Esophagus squamous epithelium (tissue), 5 donors: Measurements from ENCODE around the gene DRAXIN. TPM values are rescaled to one million over a fixed set of nuclear protein-coding genes. Genes with fewer than 3 reads are reported as not detected.

Experiments
- DNase-seq: peaks from one replicate; lab custom pipeline; 2025; lab: John Stamatoyannopoulos, UW
- H3K27ac ChIP-seq, 4 donors: fragments of 200-600 bp; sonication (generic); one replicate each; pipeline ENCODE4 v1.5.1; 2016 to 2019; ENCODE audit warnings: mild to moderate bottlenecking in 1 of 4
- H3K27me3 ChIP-seq, 4 donors: fragments of 200-600 bp; sonication (generic); 1 replicate in 3 of 4; 2 replicates in 1 of 4; pipeline versions ENCODE4 v1.5.1 to v1.6.0; 2017 to 2021; ENCODE audit warnings: antibody characterized with exemption in 1 of 4
- H3K36me3 ChIP-seq, 3 donors: fragments of 200-600 bp; sonication (generic); one replicate each; pipeline ENCODE4 v1.5.1; 2016 to 2019
- H3K4me1 ChIP-seq, 3 donors: fragments of 200-600 bp; sonication (generic); one replicate each; pipeline ENCODE4 v1.5.1; 2017 to 2019
- H3K4me3 ChIP-seq, 4 donors: fragments of 200-600 bp; sonication (generic); 1 replicate in 3 of 4; 2 replicates in 1 of 4; pipeline ENCODE4 v1.5.1; 2016 to 2019; ENCODE audit warnings: mild to moderate bottlenecking in 2 of 4, moderate library complexity in 1 of 4
- H3K9me3 ChIP-seq, 3 donors: fragments of 200-600 bp; sonication (generic); one replicate each; pipeline ENCODE4 v1.5.1; 2016 to 2019
- CTCF ChIP-seq, 6 experiments: fragments of 450-650 bp in 4 of 6; fragments of 200-600 bp in 2 of 6; sonication (generic) in 2 of 6; IDR thresholded peaks; one replicate each; pipeline ENCODE4 v1.5.1; 2016 to 2019; ENCODE audit warnings: antibody characterized with exemption in 6 of 6, mild to moderate bottlenecking in 4 of 6, moderate library complexity in 4 of 6
- POLR2A ChIP-seq, 4 donors: fragments of 450-650 bp; IDR thresholded peaks; one replicate each; pipeline ENCODE4 v1.6.1; 2017; ENCODE audit warnings: antibody characterized with exemption in 4 of 4, mild to moderate bottlenecking in 4 of 4, moderate library complexity in 3 of 4
- WGBS, 2 donors: methylation state at CpG; one replicate each; pipeline ENCODE4 v1.1.5; 2018; 5-methylcytosine and 5-hydroxymethylcytosine counted together
- intact Hi-C: fragments of 100-400 bp; cut with DNase I; formaldehyde crosslinking; loops from one replicate; pipeline ENCODE4 v1.15.0; 2022
- total RNA-seq, 4 donors: library from RNA; depleted of rRNA; stranded (reverse); fragments of >200 nt; gene quantifications; one replicate each; pipeline ENCODE4 v1.1.0, GENCODE V29; 2016
- donor health status: DM: yes; HTN: yes; CAD: no.

DRAXIN gene
- total RNA-seq, 4 donors from 2014 or later: not detected

- Histone ChIP-seq H3K27me3 (peaks cover 0 to 60% (median 0%) of the 10 kb centered on the region in 4 donors), H3K9me3 (no peaks in the 10 kb centered on the region), H3K36me3 (no peaks in the 10 kb centered on the region), H3K4me1 (peaks cover 0 to 31% (median 15%) of the 10 kb centered on the region in 3 donors), H3K27ac (no peak overlapping the region), H3K4me3 (no peak overlapping the region)
- TF ChIP-seq CTCF (IDR thresholded peaks at IDR 0.05) (peak; percentile 39 to 75 (median 67)), POLR2A (IDR thresholded peaks at IDR 0.05) (no peak)
- intact Hi-C loops: loop anchor here (10.0 kb wide), 1 partner anchor 611 kb away; no protein-coding TSS in a partner anchor
- WGBS, 2 donors: 10 to 34% methylated on average over 5 to 6 of the region's 8 CpGs
- no peak for DNase-seq
These were observed 45.7 kb upstream of the DRAXIN start for GRCh38 chr1:11645670-11646265.

- no peak for TF ChIP-seq CTCF (IDR thresholded peaks at IDR 0.05)
- no peak for TF ChIP-seq POLR2A (IDR thresholded peaks at IDR 0.05)
- no peaks in the 10 kb centered on the region for H3K36me3 ChIP-seq
- H3K27ac ChIP-seq: no peak overlapping the region
- no peak overlapping the region for H3K4me3 ChIP-seq
- 78 to 88% methylated on average over 9 of the region's 9 CpGs for WGBS, 2 donors
- peaks cover 0 to 60% (median 0%) of the 10 kb centered on the region in 4 donors for H3K27me3 ChIP-seq
- DNase-seq: no peak
- intact Hi-C loops: loop anchor here (10.0 kb wide), 1 partner anchor 612 kb away; no protein-coding TSS in a partner anchor
- no peaks in the 10 kb centered on the region for H3K9me3 ChIP-seq
- peaks cover 0 to 35% (median 15%) of the 10 kb centered on the region in 3 donors for H3K4me1 ChIP-seq
These were observed 45.2 kb upstream of the DRAXIN start for GRCh38 chr1:11646317-11646716.

GRCh38 chr1:11647333-11647732 is 44.2 kb upstream of the DRAXIN start:
- intact Hi-C loops: loop anchor here (10.0 kb wide), 1 partner anchor 613 kb away; no protein-coding TSS in a partner anchor
- DNase-seq: no peak
- Histone ChIP-seq H3K4me1 (peaks cover 0 to 35% (median 15%) of the 10 kb centered on the region in 3 donors), H3K27ac (no peak overlapping the region), H3K27me3 (peaks cover 0 to 50% (median 0%) of the 10 kb centered on the region in 4 donors), H3K36me3 (no peaks in the 10 kb centered on the region), H3K4me3 (no peak overlapping the region), H3K9me3 (no peaks in the 10 kb centered on the region)
- 85 to 86% methylated on average over 4 to 5 of the region's 7 CpGs for WGBS, 2 donors
- TF ChIP-seq CTCF (IDR thresholded peaks at IDR 0.05) (no peak), POLR2A (IDR thresholded peaks at IDR 0.05) (no peak)

GRCh38 chr1:11648039-11648438 is 43.5 kb upstream of the DRAXIN start:
- DNase-seq: no peak
- no peaks in the 10 kb centered on the region for H3K9me3 ChIP-seq
- intact Hi-C loops: loop anchor here (10.0 kb wide), 1 partner anchor 613 kb away; no protein-coding TSS in a partner anchor
- peaks cover 0 to 50% (median 0%) of the 10 kb centered on the region in 4 donors for H3K27me3 ChIP-seq
- H3K4me3 ChIP-seq: no peak overlapping the region
- 53 to 93% methylated on average over 2 to 3 of the region's 6 CpGs for WGBS, 2 donors
- H3K4me1 ChIP-seq: peaks cover 0 to 36% (median 15%) of the 10 kb centered on the region in 3 donors
- TF ChIP-seq POLR2A (IDR thresholded peaks at IDR 0.05): no peak
- TF ChIP-seq CTCF (IDR thresholded peaks at IDR 0.05): no peak
- H3K36me3 ChIP-seq: no peaks in the 10 kb centered on the region
- no peak overlapping the region for H3K27ac ChIP-seq

GRCh38 chr1:11648732-11649158 is 42.8 kb upstream of the DRAXIN start:
- TF ChIP-seq POLR2A (IDR thresholded peaks at IDR 0.05): no peak
- no peak for TF ChIP-seq CTCF (IDR thresholded peaks at IDR 0.05)
- H3K4me1 ChIP-seq: peaks cover 0 to 43% (median 15%) of the 10 kb centered on the region in 3 donors
- H3K36me3 ChIP-seq: no peaks in the 10 kb centered on the region
- intact Hi-C loops: loop anchor here (10.0 kb wide), 1 partner anchor 614 kb away; no protein-coding TSS in a partner anchor
- 41 to 79% methylated on average over 6 to 10 of the region's 30 CpGs for WGBS, 2 donors
- DNase-seq: no peak
- H3K9me3 ChIP-seq: no peaks in the 10 kb centered on the region
- peak overlapping the region in 1 of 4 donors; percentile 30 for H3K4me3 ChIP-seq
- H3K27ac ChIP-seq: no peak overlapping the region
- peaks cover 0 to 48% (median 0%) of the 10 kb centered on the region in 4 donors for H3K27me3 ChIP-seq
